K562 (cell line): ENCODE results near the gene CKS2. TPM values are rescaled to one million over a fixed set of nuclear protein-coding genes. Genes with fewer than 3 reads are reported as not detected.
A peak's percentile ranks its signal among the peaks of the same experiment; 100 is the strongest.

Source experiments
- AFF4 ChIP-seq: sonication (generic); formaldehyde crosslinking; IDR thresholded peaks from 2 replicates; pipeline ENCODE4 v1.8.0; 2023; ENCODE audit warnings: mild to moderate bottlenecking, missing genetic modification reagents
- C11orf30 ChIP-seq: fragments of 450-650 bp; IDR thresholded peaks from 2 replicates; pipeline ENCODE4 v1.6.1; 2016; ENCODE audit warnings: low read depth, mild to moderate bottlenecking
- CCNT2 ChIP-seq: IDR thresholded peaks from 2 replicates; pipeline ENCODE4 v1.6.1; 2011; ENCODE audit warnings: borderline replicate concordance, low read depth, mild to moderate bottlenecking, moderate library complexity, mixed read lengths, low read length; ENCODE audit not compliant: insufficient read length; ENCODE audit errors: extremely low read depth
- FOXP1 ChIP-seq: sonication (generic); formaldehyde crosslinking; IDR thresholded peaks from 2 replicates; pipeline ENCODE4 v1.8.0; 2022; ENCODE audit warnings: mild to moderate bottlenecking, missing genetic modification reagents
- KDM5B ChIP-seq: fragments of 200-600 bp; sonication (generic); IDR thresholded peaks from 2 replicates; pipeline ENCODE4 v1.6.1; 2012; ENCODE audit warnings: low read depth, mild to moderate bottlenecking, moderate library complexity, low read length, control low read depth, inconsistent platforms; ENCODE audit not compliant: insufficient replicate concordance
- LCOR ChIP-seq: sonication (generic); formaldehyde crosslinking; IDR thresholded peaks from 2 replicates; pipeline ENCODE4 v1.8.0; 2022; ENCODE audit warnings: mild to moderate bottlenecking, missing genetic modification reagents
- MAFK ChIP-seq: IDR thresholded peaks from 2 replicates; pipeline ENCODE4 v1.6.1; 2011; ENCODE audit warnings: low read length, improper control_type of control experiment
- ZBTB9 ChIP-seq: fragments of 450-650 bp; formaldehyde crosslinking; IDR thresholded peaks from 2 replicates; pipeline ENCODE4 v1.4.0; 2020; ENCODE audit warnings: mild to moderate bottlenecking, moderate library complexity
- polyA plus RNA-seq, 8 experiments: library from polyadenylated mRNA; depleted of rRNA in 4 of 8; stranded (reverse) in 5 of 8; unstranded in 3 of 8; fragments of >200 nt; fragmentation: Nextera tagmentation in 2 of 8; fragmentation: Illumina TruSeq in 1 of 8; extraction: Ambion mirVana in 2 of 8; extraction: Trizol in 1 of 8; gene quantifications; 2 replicates each; pipeline versions ENCODE4 v1.2.1 to v1.2.3, GENCODE V29; 2011 to 2014; ENCODE audit warnings: inconsistent platforms in 1 of 8, missing spikeins in 1 of 8
- total RNA-seq, 7 experiments: library from RNA; depleted of rRNA in 6 of 7; stranded (reverse); fragments of >200 nt in 6 of 7; fragmentation: Illumina TruSeq in 2 of 7; extraction: Trizol in 2 of 7; gene quantifications; 2 replicates each; pipeline versions ENCODE4 v1.2.1 to v1.2.3, GENCODE V29; 2011 to 2021; ENCODE audit warnings: low replicate concordance in 1 of 7
- TF ChIP-seq, protein P1 (sequence below), 2 experiments: fragments of 450-650 bp; IDR thresholded peaks; 2 replicates each; pipeline ENCODE4 v1.6.1; 2016; ENCODE audit warnings: mild to moderate bottlenecking in 2 of 2, borderline replicate concordance in 1 of 2, low read depth in 1 of 2, moderate library complexity in 1 of 2

The CKS2 gene
- total and polyA plus RNA-seq, 9 of the 15 experiments (the other 6 are each of a cell fraction or from before 2014, with no cell fraction given) = 123 to 941 (median 321) TPM

- TF ChIP-seq, protein P1, sequence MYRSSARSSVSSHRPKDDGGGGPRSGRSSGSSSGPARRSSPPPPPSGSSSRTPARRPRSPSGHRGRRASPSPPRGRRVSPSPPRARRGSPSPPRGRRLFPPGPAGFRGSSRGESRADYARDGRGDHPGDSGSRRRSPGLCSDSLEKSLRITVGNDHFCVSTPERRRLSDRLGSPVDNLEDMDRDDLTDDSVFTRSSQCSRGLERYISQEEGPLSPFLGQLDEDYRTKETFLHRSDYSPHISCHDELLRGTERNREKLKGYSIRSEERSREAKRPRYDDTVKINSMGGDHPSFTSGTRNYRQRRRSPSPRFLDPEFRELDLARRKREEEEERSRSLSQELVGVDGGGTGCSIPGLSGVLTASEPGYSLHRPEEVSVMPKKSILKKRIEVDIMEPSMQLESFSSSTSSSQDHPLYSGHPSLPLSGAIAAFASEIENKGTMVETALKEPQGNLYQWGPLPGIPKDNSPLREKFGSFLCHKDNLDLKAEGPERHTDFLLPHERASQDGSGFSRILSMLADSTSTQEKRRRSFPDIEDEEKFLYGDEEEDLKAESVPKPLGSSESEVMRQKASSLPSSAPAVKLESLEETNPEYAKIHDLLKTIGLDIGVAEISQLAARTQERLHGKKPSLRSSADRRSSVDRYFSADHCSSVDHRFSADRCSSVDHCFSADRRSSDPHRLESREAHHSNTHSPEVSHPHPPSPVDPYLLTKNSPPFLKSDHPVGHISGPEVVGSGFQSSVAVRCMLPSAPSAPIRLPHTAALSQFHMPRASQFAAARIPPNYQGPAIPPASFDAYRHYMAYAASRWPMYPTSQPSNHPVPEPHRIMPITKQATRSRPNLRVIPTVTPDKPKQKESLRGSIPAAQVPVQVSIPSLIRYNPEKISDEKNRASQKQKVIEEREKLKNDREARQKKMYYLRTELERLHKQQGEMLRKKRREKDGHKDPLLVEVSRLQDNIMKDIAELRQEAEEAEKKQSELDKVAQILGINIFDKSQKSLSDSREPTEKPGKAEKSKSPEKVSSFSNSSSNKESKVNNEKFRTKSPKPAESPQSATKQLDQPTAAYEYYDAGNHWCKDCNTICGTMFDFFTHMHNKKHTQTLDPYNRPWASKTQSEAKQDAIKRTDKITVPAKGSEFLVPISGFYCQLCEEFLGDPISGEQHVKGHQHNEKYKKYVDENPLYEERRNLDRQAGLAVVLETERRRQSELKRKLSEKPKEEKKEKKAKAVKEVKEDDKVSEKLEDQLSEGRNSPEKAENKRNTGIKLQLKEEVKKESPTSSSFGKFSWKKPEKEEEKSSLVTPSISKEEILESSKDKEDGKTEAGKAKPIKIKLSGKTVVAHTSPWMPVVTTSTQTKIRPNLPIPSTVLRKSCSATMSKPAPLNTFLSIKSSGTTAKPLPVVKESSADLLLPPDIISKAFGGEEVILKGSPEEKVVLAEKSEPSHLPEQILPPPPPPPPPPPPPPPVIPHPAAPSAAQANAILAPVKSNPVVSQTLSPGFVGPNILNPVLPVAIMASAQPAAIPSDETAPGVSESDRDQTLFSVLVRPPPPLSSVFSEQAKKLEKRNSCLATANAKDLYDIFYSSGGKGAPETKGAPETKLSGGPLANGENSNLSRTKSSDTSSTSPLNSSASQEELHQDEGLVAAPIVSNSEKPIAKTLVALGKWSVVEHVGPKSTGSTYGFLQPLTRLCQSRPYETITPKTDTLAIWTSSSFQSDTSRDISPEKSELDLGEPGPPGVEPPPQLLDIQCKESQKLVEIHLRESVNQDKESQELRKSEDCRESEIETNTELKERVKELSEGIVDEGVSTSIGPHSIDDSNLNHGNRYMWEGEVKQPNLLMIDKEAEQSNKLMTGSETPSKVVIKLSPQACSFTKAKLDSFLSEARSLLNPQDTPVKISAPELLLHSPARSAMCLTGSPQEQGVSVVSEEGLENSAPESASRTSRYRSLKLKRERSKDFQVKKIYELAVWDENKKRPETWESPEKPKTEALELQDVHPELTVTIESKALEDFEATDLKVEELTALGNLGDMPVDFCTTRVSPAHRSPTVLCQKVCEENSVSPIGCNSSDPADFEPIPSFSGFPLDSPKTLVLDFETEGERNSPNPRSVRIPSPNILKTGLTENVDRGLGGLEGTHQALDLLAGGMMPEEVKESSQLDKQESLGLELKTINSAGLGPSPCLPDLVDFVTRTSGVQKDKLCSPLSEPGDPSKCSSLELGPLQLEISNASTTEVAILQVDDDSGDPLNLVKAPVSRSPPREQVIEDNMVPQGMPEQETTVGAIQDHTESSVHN (IDR thresholded peaks at IDR 0.05; ENCODE audit: borderline replicate concordance in 1 of 2, low read depth in 1 of 2) = no peak
- TF ChIP-seq LCOR (CRISPR knock-in tag) = peak; percentile 55; the same call in 1 of the 2 replicates
- TF ChIP-seq FOXP1 (CRISPR knock-in tag) = peak; percentile 25; the same call in 1 of the 2 replicates
- peak; percentile 33 for TF ChIP-seq CCNT2
- peak; percentile 93 for TF ChIP-seq KDM5B
- TF ChIP-seq MAFK = no peak
- peak; percentile 82 for TF ChIP-seq C11orf30
- peak; percentile 72; the same call in 1 of the 2 replicates for TF ChIP-seq ZBTB9 (CRISPR knock-in tag)
- peak; percentile 59 for TF ChIP-seq AFF4 (CRISPR knock-in tag)
Observed at GRCh38 chr9:89310475-89311345, at the start of gene CKS2 (continued).
